Stomach (tissue), 9 donors: ENCODE measurements around the gene KAT7. TPM values are rescaled to one million over a fixed set of nuclear protein-coding genes. Genes with fewer than 3 reads are reported as not detected.

Source experiments
- DNase-seq, 2 donors: peaks; one replicate each; pipeline versions ENCODE4 v3.0.0 to v3.0.0-alpha.2; 2013 to 2019
- H3K27ac ChIP-seq, 5 donors: fragments of 200-600 bp in 4 of 5; sonication (generic) in 4 of 5; one replicate each; pipeline ENCODE4 v1.5.1; 2013 to 2019; ENCODE audit warnings: mild to moderate bottlenecking in 1 of 5, moderate library complexity in 1 of 5
- H3K27me3 ChIP-seq, 3 donors: fragments of 200-600 bp; sonication (generic); one replicate each; pipeline ENCODE4 v1.5.1; 2017 to 2019; ENCODE audit warnings: mixed run types in 1 of 3
- H3K36me3 ChIP-seq, 4 donors: fragments of 200-600 bp; sonication (generic); 1 replicate in 3 of 4; 2 replicates in 1 of 4; pipeline ENCODE4 v1.5.1; 2016 to 2019
- H3K4me1 ChIP-seq, 4 donors: fragments of 200-600 bp; sonication (generic); one replicate each; pipeline ENCODE4 v1.5.1; 2016 to 2019
- H3K4me3 ChIP-seq, 4 donors: fragments of 200-600 bp; sonication (generic) in 3 of 4; one replicate each; pipeline ENCODE4 v1.5.1; 2016 to 2019; ENCODE audit warnings: mild to moderate bottlenecking in 1 of 4
- H3K9me3 ChIP-seq, 4 donors: fragments of 200-600 bp; sonication (generic); one replicate each; pipeline ENCODE4 v1.5.1; 2016 to 2019
- EP300 ChIP-seq: sonication (generic); formaldehyde crosslinking; IDR thresholded peaks from one replicate; pipeline ENCODE4 v1.6.1; 2017; ENCODE audit warnings: antibody characterized with exemption
- POLR2A ChIP-seq, 4 donors: fragments of 450-650 bp; IDR thresholded peaks; one replicate each; pipeline ENCODE4 v1.6.1; 2016; ENCODE audit warnings: antibody characterized with exemption in 4 of 4, control low read depth in 2 of 4, mild to moderate bottlenecking in 1 of 4, moderate library complexity in 1 of 4
- POLR2AphosphoS5 ChIP-seq, 3 donors: sonication (generic); formaldehyde crosslinking; IDR thresholded peaks; one replicate each; pipeline ENCODE4 v1.6.1; 2016; ENCODE audit warnings: antibody characterized with exemption in 3 of 3
- WGBS, 5 donors: extraction: QIAGEN DNeasy Blood & Tissue Kit in 3 of 5; methylation state at CpG; one replicate each; pipeline versions ENCODE4 v1.1.5 to v1.1.7; 2013 to 2018; 5-methylcytosine and 5-hydroxymethylcytosine counted together
- intact Hi-C: fragments of 100-400 bp; cut with DNase I; formaldehyde crosslinking; loops from one replicate; pipeline ENCODE4 v1.15.1; 2023; ENCODE audit warnings: low total_unique reads
- polyA plus RNA-seq, 3 donors: library from polyadenylated mRNA; stranded (reverse); fragments of 200-250 nt; gene quantifications; one replicate each; pipeline ENCODE4 v1.2.3, GENCODE V29; 2013
- total RNA-seq, 5 donors: library from RNA; depleted of rRNA; stranded (reverse); fragments of >200 nt; gene quantifications; one replicate each; pipeline versions ENCODE4 v1.1.0 to v1.2.3, GENCODE V29; 2014 to 2016
- TF ChIP-seq, protein P1 (sequence below), 7 experiments: fragments of 450-650 bp in 4 of 7; fragments of 200-600 bp in 3 of 7; sonication (generic) in 3 of 7; IDR thresholded peaks; one replicate each; pipeline ENCODE4 v1.5.1; 2016 to 2019; ENCODE audit warnings: antibody characterized with exemption in 7 of 7, control low read depth in 2 of 7, mild to moderate bottlenecking in 1 of 7
- donor health status: healthy with polysubstance abuse.
- donor health status: Bipolar disorder and iron deficiency.
- donor health status: healthy.

Gene KAT7
- total and polyA plus RNA-seq, 8 donors: 5.0 to 92.4 (median 16.0) TPM

DNA sequence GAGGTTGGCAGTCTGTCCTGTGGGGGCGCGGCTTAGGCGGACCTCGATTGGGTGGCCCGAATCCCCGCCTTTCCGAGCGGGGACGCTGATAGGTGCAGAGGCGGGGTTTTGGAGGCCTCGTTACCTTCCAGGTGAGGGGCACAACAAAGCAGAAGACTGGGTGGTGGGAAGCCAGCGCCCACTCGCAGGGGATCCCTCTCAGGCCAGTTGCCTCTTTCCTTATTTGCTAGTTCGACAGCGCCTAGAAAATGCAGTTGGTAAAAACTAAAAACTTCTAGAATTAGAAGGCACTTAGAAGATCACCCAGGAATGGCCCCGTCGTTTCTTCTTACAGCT is 730 bp downstream of the KAT7 start:
- H3K27me3 ChIP-seq: no peaks in the 10 kb centered on the region
- intact Hi-C loops: no loop called here
- H3K9me3 ChIP-seq: no peaks in the 10 kb centered on the region
- peak overlapping the region; percentile 69 to 98 (median 90) for H3K4me3 ChIP-seq
- DNase-seq: no peak
- 2 to 7% (median 2%) methylated on average over 11 to 17 of the region's 17 CpGs for WGBS, 5 donors
- H3K27ac ChIP-seq: peak overlapping the region in 3 of 5 donors; percentile 98 to 100 (median 100)
- H3K4me1 ChIP-seq: peaks cover 13 to 70% (median 44%) of the 10 kb centered on the region in 4 donors
- TF ChIP-seq POLR2A (IDR thresholded peaks at IDR 0.05): no peak
- no peak for TF ChIP-seq POLR2AphosphoS5 (IDR thresholded peaks at IDR 0.05)
- TF ChIP-seq EP300: no peak
- TF ChIP-seq, protein P1, sequence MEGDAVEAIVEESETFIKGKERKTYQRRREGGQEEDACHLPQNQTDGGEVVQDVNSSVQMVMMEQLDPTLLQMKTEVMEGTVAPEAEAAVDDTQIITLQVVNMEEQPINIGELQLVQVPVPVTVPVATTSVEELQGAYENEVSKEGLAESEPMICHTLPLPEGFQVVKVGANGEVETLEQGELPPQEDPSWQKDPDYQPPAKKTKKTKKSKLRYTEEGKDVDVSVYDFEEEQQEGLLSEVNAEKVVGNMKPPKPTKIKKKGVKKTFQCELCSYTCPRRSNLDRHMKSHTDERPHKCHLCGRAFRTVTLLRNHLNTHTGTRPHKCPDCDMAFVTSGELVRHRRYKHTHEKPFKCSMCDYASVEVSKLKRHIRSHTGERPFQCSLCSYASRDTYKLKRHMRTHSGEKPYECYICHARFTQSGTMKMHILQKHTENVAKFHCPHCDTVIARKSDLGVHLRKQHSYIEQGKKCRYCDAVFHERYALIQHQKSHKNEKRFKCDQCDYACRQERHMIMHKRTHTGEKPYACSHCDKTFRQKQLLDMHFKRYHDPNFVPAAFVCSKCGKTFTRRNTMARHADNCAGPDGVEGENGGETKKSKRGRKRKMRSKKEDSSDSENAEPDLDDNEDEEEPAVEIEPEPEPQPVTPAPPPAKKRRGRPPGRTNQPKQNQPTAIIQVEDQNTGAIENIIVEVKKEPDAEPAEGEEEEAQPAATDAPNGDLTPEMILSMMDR (IDR thresholded peaks at IDR 0.05): no peak
- peaks cover 13 to 34% (median 30%) of the 10 kb centered on the region in 4 donors for H3K36me3 ChIP-seq

DNA sequence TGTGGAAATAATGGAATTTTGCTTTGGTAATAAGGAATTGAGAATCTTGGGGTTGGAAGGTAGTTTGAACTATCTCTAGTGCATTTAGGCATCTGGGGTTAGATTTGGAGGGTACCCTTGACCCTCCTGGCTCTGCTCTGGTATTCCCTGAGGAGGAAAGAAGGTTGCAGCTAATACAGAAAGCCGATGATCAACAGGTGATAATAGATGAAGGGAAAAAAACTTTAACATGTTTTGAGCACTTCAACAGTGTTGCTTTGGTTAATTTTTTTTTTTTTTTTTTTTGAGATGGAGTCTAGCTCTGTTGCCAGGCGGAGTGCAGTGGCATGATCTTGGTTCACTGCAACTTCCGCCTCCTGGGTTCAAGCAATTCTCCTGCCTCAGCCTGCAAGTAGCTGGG is 4.8 kb downstream of the KAT7 start:
- TF ChIP-seq, protein P1 (IDR thresholded peaks at IDR 0.05): no peak
- TF ChIP-seq POLR2AphosphoS5 (IDR thresholded peaks at IDR 0.05) (no peak), POLR2A (IDR thresholded peaks at IDR 0.05) (no peak), EP300 (no peak)
- no peak for DNase-seq
- Histone ChIP-seq H3K9me3 (no peaks in the 10 kb centered on the region), H3K36me3 (peaks cover 43 to 75% (median 70%) of the 10 kb centered on the region in 4 donors), H3K27me3 (no peaks in the 10 kb centered on the region), H3K27ac (no peak overlapping the region), H3K4me3 (no peak overlapping the region), H3K4me1 (peaks cover 13 to 84% (median 46%) of the 10 kb centered on the region in 4 donors)
- WGBS, 5 donors: 79 to 95% (median 93%) methylated on average over 3 of the region's 3 CpGs
- intact Hi-C loops: loop anchor here (10.0 kb wide), 1 partner anchor 51 kb away; the partner anchor contains the start of gene TAC4

DNA sequence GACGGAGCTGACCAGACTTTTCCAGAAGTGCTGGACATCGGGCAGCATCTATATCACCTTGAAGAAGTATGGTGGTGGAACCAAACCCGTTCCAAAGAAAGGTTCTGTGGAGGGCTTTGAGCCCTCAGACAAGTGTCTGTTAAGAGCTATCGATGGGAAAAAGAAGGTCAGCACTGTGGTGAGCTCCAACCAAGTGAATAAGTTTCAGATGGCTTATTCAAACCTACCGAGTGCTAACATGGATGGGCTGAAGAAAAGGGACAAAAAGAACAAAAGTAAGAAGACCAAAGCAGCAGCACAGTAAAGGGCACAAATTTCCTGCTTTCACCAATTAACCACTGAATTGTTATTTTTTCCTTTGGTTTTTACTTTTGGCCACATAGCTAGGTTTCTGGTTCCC is 6.9 kb downstream of the KAT7 start:
- no peak overlapping the region for H3K4me3 ChIP-seq
- H3K9me3 ChIP-seq: no peaks in the 10 kb centered on the region
- intact Hi-C loops: loop anchor here (10.0 kb wide), 1 partner anchor 49 kb away; the partner anchor contains the start of gene TAC4
- peaks cover 4 to 80% (median 39%) of the 10 kb centered on the region in 4 donors for H3K4me1 ChIP-seq
- peaks cover 62 to 92% (median 88%) of the 10 kb centered on the region in 4 donors for H3K36me3 ChIP-seq
- no peak for DNase-seq
- WGBS, 5 donors: 74 to 90% (median 84%) methylated on average over 5 of the region's 5 CpGs
- TF ChIP-seq POLR2A (IDR thresholded peaks at IDR 0.05): no peak
- TF ChIP-seq, protein P1 (IDR thresholded peaks at IDR 0.05): no peak
- no peak for TF ChIP-seq EP300
- TF ChIP-seq POLR2AphosphoS5 (IDR thresholded peaks at IDR 0.05): no peak
- no peaks in the 10 kb centered on the region for H3K27me3 ChIP-seq
- no peak overlapping the region for H3K27ac ChIP-seq

DNA sequence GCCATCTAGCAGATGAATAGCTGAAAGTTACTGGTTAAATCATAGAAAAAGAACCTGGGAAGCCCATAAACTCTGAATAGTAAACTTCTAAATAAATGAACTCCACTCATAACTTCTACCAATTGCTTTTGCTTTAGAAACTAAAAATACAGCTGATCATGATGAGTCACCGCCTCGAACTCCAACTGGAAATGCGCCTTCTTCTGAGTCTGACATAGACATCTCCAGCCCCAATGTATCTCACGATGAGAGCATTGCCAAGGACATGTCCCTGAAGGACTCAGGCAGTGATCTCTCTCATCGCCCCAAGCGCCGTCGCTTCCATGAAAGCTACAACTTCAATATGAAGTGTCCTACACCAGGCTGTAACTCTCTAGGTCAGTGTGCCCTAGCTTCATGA is 9.7 kb downstream of the KAT7 start:
- peaks cover 0 to 52% (median 26%) of the 10 kb centered on the region in 4 donors for H3K4me1 ChIP-seq

More for the DNA sequence above, 9.7 kb downstream of the KAT7 start:
- no peak overlapping the region for H3K27ac ChIP-seq
- peaks cover 72 to 98% (median 98%) of the 10 kb centered on the region in 4 donors for H3K36me3 ChIP-seq
- no peaks in the 10 kb centered on the region for H3K9me3 ChIP-seq
- TF ChIP-seq, protein P1 (IDR thresholded peaks at IDR 0.05): no peak
- no peak for TF ChIP-seq POLR2A (IDR thresholded peaks at IDR 0.05)
- TF ChIP-seq EP300: no peak
- TF ChIP-seq POLR2AphosphoS5 (IDR thresholded peaks at IDR 0.05): no peak
- 83 to 91% (median 87%) methylated on average over 8 of the region's 8 CpGs for WGBS, 5 donors
- H3K27me3 ChIP-seq: no peaks in the 10 kb centered on the region
- intact Hi-C loops: loop anchor here (10.0 kb wide), 1 partner anchor 47 kb away; the partner anchor contains the start of gene TAC4
- H3K4me3 ChIP-seq: no peak overlapping the region
- no peak for DNase-seq
